OCI-LY3 (cell line): Measurements from ENCODE around the gene SLC6A6.

Experiments used
- CTCF ChIP-seq: fragments of 200-600, 300-600 bp; sonication (generic); IDR thresholded peaks from 2 replicates; pipeline ENCODE4 v1.5.1; 2014; ENCODE audit warnings: antibody characterized with exemption, low read length, low read depth
- EZH2phosphoT487 ChIP-seq: fragments of 200-600 bp; shearing (Covaris generic); IDR thresholded peaks from 2 replicates; pipeline ENCODE4 v1.6.1; 2018; ENCODE audit warnings: antibody characterized with exemption, mixed run types, low read depth

GRCh38 chr3:14426305-14426620 is 23.9 kb downstream of the SLC6A6 start:
- no peak for TF ChIP-seq CTCF
- no peak for TF ChIP-seq EZH2phosphoT487
